Liver (tissue), 3 donors: ENCODE data around the gene CD28.
"Not testable (repeated sequence)": the region's sequence is repeated elsewhere in the genome, so short reads cannot be mapped to it uniquely, and the experiment has no call there.

Source experiments
- JUND ChIP-seq, 2 donors: IDR thresholded peaks; 2 replicates each; pipeline ENCODE4 v1.6.1; 2016; ENCODE audit warnings: antibody characterized with exemption in 2 of 2
- SP1 ChIP-seq: IDR thresholded peaks from 2 replicates; pipeline ENCODE4 v1.6.1; 2018; ENCODE audit warnings: antibody characterized with exemption, mild to moderate bottlenecking
- TF ChIP-seq, protein P1 (sequence below): fragments of 150-350 bp; IDR thresholded peaks from 2 replicates; pipeline ENCODE4 v1.5.1; 2017; ENCODE audit warnings: improper control_type of control experiment, low read depth, low read length; ENCODE audit not compliant: missing input control
- donor health status: healthy.
- donor health status: healthy.

GRCh38 chr2:203697763-203698162 lies 8.7 kb upstream of the CD28 start:
- TF ChIP-seq, protein P1, sequence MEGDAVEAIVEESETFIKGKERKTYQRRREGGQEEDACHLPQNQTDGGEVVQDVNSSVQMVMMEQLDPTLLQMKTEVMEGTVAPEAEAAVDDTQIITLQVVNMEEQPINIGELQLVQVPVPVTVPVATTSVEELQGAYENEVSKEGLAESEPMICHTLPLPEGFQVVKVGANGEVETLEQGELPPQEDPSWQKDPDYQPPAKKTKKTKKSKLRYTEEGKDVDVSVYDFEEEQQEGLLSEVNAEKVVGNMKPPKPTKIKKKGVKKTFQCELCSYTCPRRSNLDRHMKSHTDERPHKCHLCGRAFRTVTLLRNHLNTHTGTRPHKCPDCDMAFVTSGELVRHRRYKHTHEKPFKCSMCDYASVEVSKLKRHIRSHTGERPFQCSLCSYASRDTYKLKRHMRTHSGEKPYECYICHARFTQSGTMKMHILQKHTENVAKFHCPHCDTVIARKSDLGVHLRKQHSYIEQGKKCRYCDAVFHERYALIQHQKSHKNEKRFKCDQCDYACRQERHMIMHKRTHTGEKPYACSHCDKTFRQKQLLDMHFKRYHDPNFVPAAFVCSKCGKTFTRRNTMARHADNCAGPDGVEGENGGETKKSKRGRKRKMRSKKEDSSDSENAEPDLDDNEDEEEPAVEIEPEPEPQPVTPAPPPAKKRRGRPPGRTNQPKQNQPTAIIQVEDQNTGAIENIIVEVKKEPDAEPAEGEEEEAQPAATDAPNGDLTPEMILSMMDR, result not testable (repeated sequence)
- not testable (repeated sequence) for TF ChIP-seq JUND (IDR thresholded peaks at IDR 0.05); SP1
